HepG2 (cell line): ENCODE measurements around the gene CHL1. TPM values are rescaled to one million over a fixed set of nuclear protein-coding genes. Genes with fewer than 3 reads are reported as not detected.

Source experiments
- ATAC-seq: fragments of 200-7000 bp; cut with Tn5 transposase; 3 replicates; pipeline ENCODE4 v1.9.1; 2020; ENCODE audit warnings: mild to moderate bottlenecking, moderate library complexity
- BruUV-seq: library from RNA; stranded (reverse); fragments of 400-500 nt; replicated peaks from 2 replicates; lab custom pipeline; 2021; lab: Mats Ljungman, UMichigan
- CTCF ChIA-PET: fragments of 300-600 bp; formaldehyde crosslinking; extraction: SDS; loops from one replicate; lab custom pipeline; 2021; ENCODE audit warnings: low total read pairs, inconsistent platforms, low intra/inter-chr PET ratio; lab: Yijun Ruan, JAX
- POLR2A ChIA-PET: fragments of 350-600 bp; sonication (Branson Sonifier 250); formaldehyde crosslinking; loops from one replicate; lab custom pipeline; 2020; ENCODE audit warnings: antibody characterized with exemption, inconsistent platforms; lab: Yijun Ruan, JAX
- DNase-seq: peaks from one replicate; pipeline ENCODE4 v3.0.0-alpha.2; 2015; ENCODE audit warnings: low spot score
- FAIRE-seq: peaks from 3 replicates; lab custom pipeline; 2011; peaks lifted over from hg19 to GRCh38; lab: Jason Lieb, UNC
- H2AFZ ChIP-seq: one replicate; pipeline ENCODE4 v1.6.1; 2011; ENCODE audit warnings: low read length, inconsistent platforms
- H3K27ac ChIP-seq: fragments of 300-600 bp; 3 replicates; pipeline ENCODE4 v1.8.0; 2011; ENCODE audit warnings: mixed run types, mild to moderate bottlenecking, mixed read lengths, low read length, inconsistent platforms; ENCODE audit not compliant: insufficient read depth; ENCODE audit errors: extremely low read length
- H3K27me3 ChIP-seq, 2 experiments: fragments of 200-600 bp in 1 of 2; 2 replicates in 1 of 2; 3 replicates in 1 of 2; pipeline versions ENCODE4 v1.6.0 to v1.8.0; 2011; ENCODE audit warnings: low read length in 2 of 2, mild to moderate bottlenecking in 2 of 2, moderate library complexity in 2 of 2, inconsistent platforms in 1 of 2; ENCODE audit not compliant: insufficient read depth in 2 of 2, control insufficient read depth in 1 of 2
- H3K36me3 ChIP-seq, 2 experiments: fragments of 200-600 bp in 1 of 2; replicated peaks in 1 of 2; 2 replicates in 1 of 2; 3 replicates in 1 of 2; pipeline versions ENCODE4 v1.5.1 to v1.8.0; 2011; ENCODE audit warnings: low read length in 2 of 2, inconsistent platforms in 1 of 2; ENCODE audit not compliant: insufficient read depth in 2 of 2, control insufficient read depth in 1 of 2
- H3K4me1 ChIP-seq: 2 replicates; pipeline ENCODE4 v1.5.1; 2012; ENCODE audit warnings: low read length, inconsistent platforms; ENCODE audit not compliant: insufficient read depth
- H3K4me2 ChIP-seq: 2 replicates; pipeline ENCODE4 v1.6.0; 2011; ENCODE audit warnings: low read depth, low read length, inconsistent platforms
- H3K4me3 ChIP-seq, 3 experiments: fragments of 200-600 bp in 1 of 3; sonication (generic), shearing (Covaris generic) in 1 of 3; replicated peaks in 1 of 3; 2 replicates each; pipeline ENCODE4 v1.5.1; 2011 to 2016; ENCODE audit warnings: low read length in 3 of 3, inconsistent platforms in 2 of 3, low read depth in 2 of 3, mild to moderate bottlenecking in 2 of 3, control low read depth in 1 of 3, mixed read lengths in 1 of 3; ENCODE audit not compliant: insufficient read depth in 1 of 3
- H3K79me2 ChIP-seq: one replicate; pipeline ENCODE4 v1.6.1; 2011; ENCODE audit warnings: low read length, inconsistent platforms; ENCODE audit not compliant: insufficient read depth
- H3K9ac ChIP-seq: 2 replicates; pipeline ENCODE4 v1.6.0; 2011; ENCODE audit warnings: mild to moderate bottlenecking, low read depth, low read length, inconsistent platforms; ENCODE audit not compliant: insufficient read depth
- H3K9me3 ChIP-seq: 2 replicates; pipeline ENCODE4 v1.5.1; 2012; ENCODE audit warnings: mild to moderate bottlenecking, low read length
- H4K20me1 ChIP-seq: 2 replicates; pipeline ENCODE4 v1.6.0; 2011; ENCODE audit warnings: inconsistent platforms, mild to moderate bottlenecking, low read length, moderate library complexity; ENCODE audit not compliant: insufficient read depth
- ATF7 ChIP-seq, 2 experiments: fragments of 450-650 bp in 1 of 2; sonication (generic) in 1 of 2; formaldehyde crosslinking in 1 of 2; IDR thresholded peaks; 2 replicates each; pipeline versions ENCODE4 v1.4.0 to v1.6.1; 2016 to 2020; ENCODE audit warnings: antibody characterized with exemption in 1 of 2, mild to moderate bottlenecking in 1 of 2, missing genetic modification reagents in 1 of 2
- HMG20A ChIP-seq: IDR thresholded peaks from 2 replicates; pipeline ENCODE4 v1.6.1; 2016; ENCODE audit warnings: borderline replicate concordance
- PAF1 ChIP-seq: IDR thresholded peaks from 2 replicates; pipeline ENCODE4 v1.6.1; 2016; ENCODE audit warnings: missing genetic modification reagents, missing compliant biosample characterization
- STAG1 ChIP-seq: sonication (generic); formaldehyde crosslinking; IDR thresholded peaks from 2 replicates; pipeline ENCODE4 v1.4.0; 2020; ENCODE audit warnings: missing genetic modification reagents
- TARDBP ChIP-seq: sonication (generic); formaldehyde crosslinking; IDR thresholded peaks from 2 replicates; pipeline ENCODE4 v1.8.0; 2022; ENCODE audit warnings: mild to moderate bottlenecking, missing genetic modification reagents
- ZNF260 ChIP-seq: sonication (generic); formaldehyde crosslinking; IDR thresholded peaks from 2 replicates; pipeline ENCODE4 v1.4.0; 2020; ENCODE audit warnings: missing genetic modification reagents, low read depth, mild to moderate bottlenecking, borderline replicate concordance
- ZNF329 ChIP-seq: sonication (generic); formaldehyde crosslinking; IDR thresholded peaks from 2 replicates; pipeline ENCODE4 v1.9.0; 2021; ENCODE audit warnings: low read depth, mild to moderate bottlenecking, missing genetic modification reagents
- ZNF44 ChIP-seq: sonication (generic); formaldehyde crosslinking; IDR thresholded peaks from 2 replicates; pipeline ENCODE4 v1.5.1; 2020; ENCODE audit warnings: mild to moderate bottlenecking, missing genetic modification reagents
- ZNF558 ChIP-seq: sonication (generic); formaldehyde crosslinking; IDR thresholded peaks from 2 replicates; pipeline ENCODE4 v1.9.0; 2022; ENCODE audit warnings: mild to moderate bottlenecking, missing genetic modification reagents, borderline replicate concordance
- WGBS: methylation state at CpG from one replicate; pipeline ENCODE4 v1.1.6; 2017; ENCODE audit warnings: low lambda C conversion rate; 5-methylcytosine and 5-hydroxymethylcytosine counted together
- in situ Hi-C: cut with HindIII; loops from 2 replicates; pipeline ENCODE4 v1.10.0; 2017; ENCODE audit warnings: low pct_unique_long_range_greater_than_20kb; ENCODE audit not compliant: extremely low pct_ligation_motif_present
- intact Hi-C: fragments of 100-400 bp; cut with micrococcal nuclease; formaldehyde crosslinking; loops from one replicate; pipeline ENCODE4 v1.10.0; 2022; ENCODE audit not compliant: unreplicated experiment
- polyA plus RNA-seq, 8 experiments: library from polyadenylated mRNA; depleted of rRNA in 3 of 8; stranded (reverse) in 7 of 8; unstranded in 1 of 8; fragments of >200 nt; fragmentation: Illumina TruSeq in 4 of 8; extraction: Trizol in 4 of 8; gene quantifications; 2 replicates each; pipeline versions ENCODE4 v1.2.1 to v1.2.3, GENCODE V29; 2011 to 2016; ENCODE audit warnings: low read depth in 4 of 8, missing spikeins in 1 of 8, mixed read lengths in 1 of 8; ENCODE audit not compliant: insufficient read depth in 1 of 8
- total RNA-seq, 5 experiments: library from RNA; depleted of rRNA; stranded (reverse); fragments of >200 nt; fragmentation: Illumina TruSeq; extraction: Trizol; gene quantifications; 2 replicates each; pipeline ENCODE4 v1.2.3, GENCODE V29; 2016; ENCODE audit warnings: low read depth in 1 of 5
- TF ChIP-seq, protein P1 (sequence below): sonication (generic); formaldehyde crosslinking; IDR thresholded peaks from 2 replicates; pipeline ENCODE4 v1.4.0; 2020; ENCODE audit warnings: mild to moderate bottlenecking, low read depth, missing genetic modification reagents
- TF ChIP-seq, protein P2 (sequence below): sonication (generic); formaldehyde crosslinking; IDR thresholded peaks from 2 replicates; pipeline ENCODE4 v1.9.0; 2021; ENCODE audit warnings: missing genetic modification reagents, mild to moderate bottlenecking, borderline replicate concordance
- TF ChIP-seq, protein P3 (sequence below): sonication (generic); formaldehyde crosslinking; IDR thresholded peaks from 2 replicates; pipeline ENCODE4 v1.5.1; 2020; ENCODE audit warnings: missing genetic modification reagents, mild to moderate bottlenecking, borderline replicate concordance
- TF ChIP-seq, protein P4 (sequence below): sonication (generic); formaldehyde crosslinking; IDR thresholded peaks from 2 replicates; pipeline ENCODE4 v1.8.1; 2023; ENCODE audit warnings: mild to moderate bottlenecking, missing genetic modification reagents

Gene CHL1
- total and polyA plus RNA-seq, 2 of the 13 experiments (the other 11 are each of a cell fraction or from before 2014, with no cell fraction given) = not detected

DNA sequence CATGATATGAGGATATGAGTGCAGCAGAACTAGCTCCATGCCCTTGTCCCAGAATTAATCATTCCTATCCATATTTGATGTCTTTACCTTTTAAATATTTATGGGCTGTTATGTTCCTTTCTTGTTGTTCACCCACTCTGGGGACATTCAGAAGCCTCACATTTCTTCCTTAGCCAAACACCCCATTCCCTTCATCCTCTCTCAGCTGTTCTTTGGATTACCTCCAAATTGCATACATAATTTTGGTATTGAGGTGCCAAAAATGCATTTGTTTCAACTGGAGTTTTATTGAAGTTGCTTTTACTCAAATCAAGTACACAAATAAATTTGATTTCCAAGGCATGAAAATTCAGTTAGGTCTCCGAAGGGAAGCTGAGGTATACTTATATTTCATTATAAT lies 51.4 kb downstream of the CHL1 start:
- ATAC-seq (no peak), DNase-seq (no peak), FAIRE-seq (no peak)
- no peaks in the 10 kb centered on the region for H3K36me3 ChIP-seq
- H3K4me1 ChIP-seq = peaks cover 20% of the 10 kb centered on the region
- no TSS peak for BruUV-seq
- no peaks in the 10 kb centered on the region for H3K9me3 ChIP-seq
- no peak overlapping the region for H3K4me2 ChIP-seq
- H3K9ac ChIP-seq = no peak overlapping the region
- CTCF ChIA-PET = no interaction called here
- no peaks in the 10 kb centered on the region for H4K20me1 ChIP-seq
- 51% methylated on average over 1 of the region's 1 CpG for WGBS
- no peak overlapping the region for H3K4me3 ChIP-seq
- no peak overlapping the region for H2AFZ ChIP-seq
- TF ChIP-seq, protein P1, sequence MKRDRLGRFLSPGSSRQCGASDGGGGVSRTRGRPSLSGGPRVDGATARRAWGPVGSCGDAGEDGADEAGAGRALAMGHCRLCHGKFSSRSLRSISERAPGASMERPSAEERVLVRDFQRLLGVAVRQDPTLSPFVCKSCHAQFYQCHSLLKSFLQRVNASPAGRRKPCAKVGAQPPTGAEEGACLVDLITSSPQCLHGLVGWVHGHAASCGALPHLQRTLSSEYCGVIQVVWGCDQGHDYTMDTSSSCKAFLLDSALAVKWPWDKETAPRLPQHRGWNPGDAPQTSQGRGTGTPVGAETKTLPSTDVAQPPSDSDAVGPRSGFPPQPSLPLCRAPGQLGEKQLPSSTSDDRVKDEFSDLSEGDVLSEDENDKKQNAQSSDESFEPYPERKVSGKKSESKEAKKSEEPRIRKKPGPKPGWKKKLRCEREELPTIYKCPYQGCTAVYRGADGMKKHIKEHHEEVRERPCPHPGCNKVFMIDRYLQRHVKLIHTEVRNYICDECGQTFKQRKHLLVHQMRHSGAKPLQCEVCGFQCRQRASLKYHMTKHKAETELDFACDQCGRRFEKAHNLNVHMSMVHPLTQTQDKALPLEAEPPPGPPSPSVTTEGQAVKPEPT (CRISPR knock-in tag) = no peak
- TF ChIP-seq ZNF329 (no peak), ZNF260 (CRISPR knock-in tag) (no peak), PAF1 (CRISPR knock-in tag) (no peak), ZNF44 (CRISPR knock-in tag) (no peak), ZNF558 (CRISPR knock-in tag) (no peak), ATF7 (IDR thresholded peaks at IDR 0.05) (no peak), ATF7 (CRISPR knock-in tag; IDR thresholded peaks at IDR 0.05) (no peak), STAG1 (no peak), HMG20A (CRISPR knock-in tag) (no peak), TARDBP (CRISPR knock-in tag) (no peak)
- TF ChIP-seq, protein P2, sequence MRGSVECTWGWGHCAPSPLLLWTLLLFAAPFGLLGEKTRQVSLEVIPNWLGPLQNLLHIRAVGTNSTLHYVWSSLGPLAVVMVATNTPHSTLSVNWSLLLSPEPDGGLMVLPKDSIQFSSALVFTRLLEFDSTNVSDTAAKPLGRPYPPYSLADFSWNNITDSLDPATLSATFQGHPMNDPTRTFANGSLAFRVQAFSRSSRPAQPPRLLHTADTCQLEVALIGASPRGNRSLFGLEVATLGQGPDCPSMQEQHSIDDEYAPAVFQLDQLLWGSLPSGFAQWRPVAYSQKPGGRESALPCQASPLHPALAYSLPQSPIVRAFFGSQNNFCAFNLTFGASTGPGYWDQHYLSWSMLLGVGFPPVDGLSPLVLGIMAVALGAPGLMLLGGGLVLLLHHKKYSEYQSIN (CRISPR knock-in tag) = no peak
- TF ChIP-seq, protein P3, sequence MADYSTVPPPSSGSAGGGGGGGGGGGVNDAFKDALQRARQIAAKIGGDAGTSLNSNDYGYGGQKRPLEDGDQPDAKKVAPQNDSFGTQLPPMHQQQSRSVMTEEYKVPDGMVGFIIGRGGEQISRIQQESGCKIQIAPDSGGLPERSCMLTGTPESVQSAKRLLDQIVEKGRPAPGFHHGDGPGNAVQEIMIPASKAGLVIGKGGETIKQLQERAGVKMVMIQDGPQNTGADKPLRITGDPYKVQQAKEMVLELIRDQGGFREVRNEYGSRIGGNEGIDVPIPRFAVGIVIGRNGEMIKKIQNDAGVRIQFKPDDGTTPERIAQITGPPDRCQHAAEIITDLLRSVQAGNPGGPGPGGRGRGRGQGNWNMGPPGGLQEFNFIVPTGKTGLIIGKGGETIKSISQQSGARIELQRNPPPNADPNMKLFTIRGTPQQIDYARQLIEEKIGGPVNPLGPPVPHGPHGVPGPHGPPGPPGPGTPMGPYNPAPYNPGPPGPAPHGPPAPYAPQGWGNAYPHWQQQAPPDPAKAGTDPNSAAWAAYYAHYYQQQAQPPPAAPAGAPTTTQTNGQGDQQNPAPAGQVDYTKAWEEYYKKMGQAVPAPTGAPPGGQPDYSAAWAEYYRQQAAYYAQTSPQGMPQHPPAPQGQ (CRISPR knock-in tag) = no peak
- TF ChIP-seq, protein P4, sequence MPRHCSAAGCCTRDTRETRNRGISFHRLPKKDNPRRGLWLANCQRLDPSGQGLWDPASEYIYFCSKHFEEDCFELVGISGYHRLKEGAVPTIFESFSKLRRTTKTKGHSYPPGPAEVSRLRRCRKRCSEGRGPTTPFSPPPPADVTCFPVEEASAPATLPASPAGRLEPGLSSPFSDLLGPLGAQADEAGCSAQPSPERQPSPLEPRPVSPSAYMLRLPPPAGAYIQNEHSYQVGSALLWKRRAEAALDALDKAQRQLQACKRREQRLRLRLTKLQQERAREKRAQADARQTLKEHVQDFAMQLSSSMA (CRISPR knock-in tag) = no peak
- H3K27ac ChIP-seq = no peak overlapping the region
- intact Hi-C loops = no loop called here
- POLR2A ChIA-PET = no interaction called here
- in situ Hi-C loops = no loop called here
- H3K79me2 ChIP-seq = no peaks in the 10 kb centered on the region
- no peaks in the 10 kb centered on the region; a peak in 1 of 5 replicates for H3K27me3 ChIP-seq
